Tibial nerve (tissue), 4 donors: Measurements from ENCODE around the gene AMBRA1. TPM values are rescaled to one million over a fixed set of nuclear protein-coding genes. Genes with fewer than 3 reads are reported as not detected.
A peak's percentile ranks its signal among the peaks of the same experiment; 100 is the strongest.

Source experiments
- DNase-seq, 2 donors: peaks; one replicate each; pipeline ENCODE4 v3.0.0-alpha.2; 2019; ENCODE audit warnings: low spot score in 2 of 2
- H3K27ac ChIP-seq, 4 donors: fragments of 200-600 bp; sonication (generic) in 3 of 4; one replicate each; pipeline ENCODE4 v1.5.1; 2017 to 2019; ENCODE audit warnings: mild to moderate bottlenecking in 1 of 4
- H3K27me3 ChIP-seq, 2 donors: fragments of 200-600 bp; sonication (generic) in 1 of 2; one replicate each; pipeline versions ENCODE4 v1.5.1 to v1.6.0; 2017 to 2019
- H3K36me3 ChIP-seq, 3 donors: fragments of 200-600 bp; sonication (generic); one replicate each; pipeline ENCODE4 v1.5.1; 2018 to 2019
- H3K4me1 ChIP-seq, 4 donors: fragments of 200-600 bp; sonication (generic) in 3 of 4; one replicate each; pipeline ENCODE4 v1.5.1; 2017 to 2019
- H3K4me3 ChIP-seq, 4 donors: fragments of 200-600 bp; sonication (generic) in 3 of 4; one replicate each; pipeline ENCODE4 v1.5.1; 2017 to 2019; ENCODE audit warnings: mild to moderate bottlenecking in 1 of 4, moderate library complexity in 1 of 4
- H3K9me3 ChIP-seq, 4 donors: fragments of 200-600 bp; sonication (generic) in 3 of 4; one replicate each; pipeline ENCODE4 v1.5.1; 2017 to 2019
- CTCF ChIP-seq, 5 experiments: fragments of 200-600 bp in 3 of 5; fragments of 450-650 bp in 2 of 5; sonication (generic) in 3 of 5; IDR thresholded peaks; one replicate each; pipeline ENCODE4 v1.5.1; 2016 to 2019; ENCODE audit warnings: antibody characterized with exemption in 5 of 5, mild to moderate bottlenecking in 3 of 5, moderate library complexity in 2 of 5
- EP300 ChIP-seq, 2 donors: sonication (generic); formaldehyde crosslinking; IDR thresholded peaks; one replicate each; pipeline ENCODE4 v1.6.1; 2017; ENCODE audit warnings: antibody characterized with exemption in 2 of 2, mild to moderate bottlenecking in 1 of 2
- POLR2A ChIP-seq, 2 donors: fragments of 450-650 bp; IDR thresholded peaks; one replicate each; pipeline ENCODE4 v1.6.1; 2017; ENCODE audit warnings: antibody characterized with exemption in 2 of 2, mild to moderate bottlenecking in 2 of 2, moderate library complexity in 2 of 2
- WGBS, 2 donors: methylation state at CpG; one replicate each; pipeline ENCODE4 v1.1.5; 2018; 5-methylcytosine and 5-hydroxymethylcytosine counted together
- total RNA-seq, 4 donors: library from RNA; depleted of rRNA; stranded (reverse); fragments of >200 nt; gene quantifications; one replicate each; pipeline ENCODE4 v1.1.0, GENCODE V29; 2016

Gene AMBRA1
- total RNA-seq, 4 donors from 2014 or later = 31.0 to 43.7 (median 35.8) TPM

- no peak overlapping the region for H3K4me3 ChIP-seq
- H3K36me3 ChIP-seq = peaks cover 0 to 9% (median 0%) of the 10 kb centered on the region in 3 donors
- WGBS, 2 donors = 53 to 56% methylated on average over 4 of the region's 4 CpGs
- DNase-seq = peak; percentile 33 to 81
- H3K27me3 ChIP-seq = no peaks in the 10 kb centered on the region
- no peak overlapping the region for H3K27ac ChIP-seq
- TF ChIP-seq CTCF (IDR thresholded peaks at IDR 0.05) (peak; percentile 75 to 93 (median 79)), EP300 (IDR thresholded peaks at IDR 0.05) (no peak), POLR2A (IDR thresholded peaks at IDR 0.05) (no peak)
- H3K9me3 ChIP-seq = peaks cover 0 to 9% (median 2%) of the 10 kb centered on the region in 4 donors
- peaks cover 0 to 28% (median 2%) of the 10 kb centered on the region in 4 donors for H3K4me1 ChIP-seq
Observed at GRCh38 chr11:46529095-46529905, 64.5 kb downstream of the AMBRA1 start.

- no peak overlapping the region for H3K4me3 ChIP-seq
- TF ChIP-seq POLR2A (IDR thresholded peaks at IDR 0.05) (no peak), CTCF (IDR thresholded peaks at IDR 0.05) (no peak), EP300 (IDR thresholded peaks at IDR 0.05) (no peak)
- 79 to 84% methylated on average over 8 of the region's 8 CpGs for WGBS, 2 donors
Observed at GRCh38 chr11:46528445-46529094, 65.3 kb downstream of the AMBRA1 start.

GRCh38 chr11:46527591-46528130, 66.2 kb downstream of the AMBRA1 start:
- H3K4me1 ChIP-seq = peaks cover 0 to 38% (median 3%) of the 10 kb centered on the region in 4 donors
- peaks cover 0 to 9% (median 2%) of the 10 kb centered on the region in 4 donors for H3K9me3 ChIP-seq
- H3K4me3 ChIP-seq = no peak overlapping the region
- no peak for TF ChIP-seq EP300 (IDR thresholded peaks at IDR 0.05)
- TF ChIP-seq CTCF (IDR thresholded peaks at IDR 0.05) = no peak
- TF ChIP-seq POLR2A (IDR thresholded peaks at IDR 0.05) = no peak
- H3K27me3 ChIP-seq = no peaks in the 10 kb centered on the region
- H3K36me3 ChIP-seq = peaks cover 0 to 9% (median 0%) of the 10 kb centered on the region in 3 donors
- DNase-seq = no peak
- WGBS, 2 donors = 82 to 91% methylated on average over 1 of the region's 1 CpG
- no peak overlapping the region for H3K27ac ChIP-seq

More at GRCh38 chr11:46528445-46529094, 65.3 kb downstream of the AMBRA1 start:
- Histone ChIP-seq H3K4me1 (peaks cover 0 to 29% (median 2%) of the 10 kb centered on the region in 4 donors), H3K36me3 (peaks cover 0 to 9% (median 0%) of the 10 kb centered on the region in 3 donors), H3K27ac (no peak overlapping the region), H3K27me3 (no peaks in the 10 kb centered on the region), H3K9me3 (peaks cover 0 to 9% (median 2%) of the 10 kb centered on the region in 4 donors)
- no peak for DNase-seq

DNA sequence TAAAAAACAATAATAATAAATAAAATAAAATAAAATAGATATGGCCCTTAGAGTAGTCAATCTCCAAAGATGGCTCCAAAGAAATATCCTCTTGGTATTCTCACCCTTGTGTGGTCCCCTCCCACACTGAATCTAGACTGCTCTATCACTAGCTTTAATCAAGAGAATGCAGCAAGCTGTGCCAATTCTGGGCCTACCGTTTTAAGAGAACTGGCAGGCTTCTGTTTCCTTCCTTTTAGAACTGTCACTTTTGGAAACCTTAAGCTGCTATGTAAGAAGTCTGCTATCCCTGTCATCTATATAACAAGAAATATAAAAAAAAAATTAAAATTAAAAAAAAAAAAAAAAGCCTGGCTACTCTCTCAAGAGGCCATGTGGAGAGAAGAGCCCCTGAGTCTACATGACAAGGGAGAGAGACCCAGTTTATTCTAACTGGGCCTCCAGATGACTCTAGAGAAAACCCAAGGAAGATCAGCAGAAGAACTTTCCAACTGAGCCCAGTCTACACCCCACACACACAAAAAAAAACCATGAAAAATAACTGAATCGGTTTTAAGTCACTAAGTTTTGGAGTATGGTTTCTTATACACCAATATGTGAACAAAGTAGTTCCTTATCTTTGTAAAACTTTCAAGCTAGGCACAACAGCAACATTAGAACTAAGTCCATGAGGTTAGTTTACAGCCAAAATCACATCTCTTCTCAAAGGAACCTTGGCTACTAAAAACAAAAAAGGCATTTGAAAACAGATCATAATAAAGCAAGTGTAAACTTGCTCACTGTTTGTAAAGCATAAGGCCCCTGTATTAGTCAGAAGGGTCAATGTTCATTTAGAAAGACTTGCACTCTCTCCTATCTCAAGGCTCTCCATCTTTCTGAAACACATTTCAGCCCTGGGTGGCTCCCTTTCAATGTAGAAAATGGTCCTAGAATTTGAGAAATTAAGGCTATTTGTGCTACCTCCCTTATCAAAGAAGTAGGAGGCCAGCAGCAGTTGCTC, 67.3 kb downstream of the AMBRA1 start:
- Histone ChIP-seq H3K4me1 (peaks cover 0 to 48% (median 7%) of the 10 kb centered on the region in 4 donors), H3K9me3 (peaks cover 0 to 9% (median 2%) of the 10 kb centered on the region in 4 donors), H3K36me3 (peaks cover 0 to 9% (median 0%) of the 10 kb centered on the region in 3 donors), H3K27ac (no peak overlapping the region), H3K27me3 (no peaks in the 10 kb centered on the region), H3K4me3 (no peak overlapping the region)
- TF ChIP-seq POLR2A (IDR thresholded peaks at IDR 0.05) = no peak
- TF ChIP-seq EP300 (IDR thresholded peaks at IDR 0.05) = no peak
- no peak for TF ChIP-seq CTCF (IDR thresholded peaks at IDR 0.05)
- WGBS, 2 donors = 78 to 79% methylated on average over 2 of the region's 2 CpGs
- DNase-seq = no peak
